Loucy (cell line): ENCODE measurements around the gene CCKAR.

Source experiments
- H2AFZ ChIP-seq: fragments of 200-600 bp; sonication (generic); 2 replicates; pipeline ENCODE4 v1.6.0; 2016; ENCODE audit warnings: antibody characterized with exemption, mild to moderate bottlenecking, low read length, moderate library complexity
- H3F3A ChIP-seq: fragments of 200-600 bp; 2 replicates; pipeline ENCODE4 v1.6.0; 2016; ENCODE audit warnings: antibody characterized with exemption, low read depth, mild to moderate bottlenecking
- H3K27me3 ChIP-seq: fragments of 200-600 bp; sonication (generic); 2 replicates; pipeline ENCODE4 v1.6.1; 2014; ENCODE audit warnings: low read length, mild to moderate bottlenecking; ENCODE audit not compliant: insufficient read depth, poor library complexity, severe bottlenecking
- H3K36me3 ChIP-seq: fragments of 200-600 bp; sonication (generic); 2 replicates; pipeline ENCODE4 v1.6.1; 2016; ENCODE audit warnings: low read length; ENCODE audit not compliant: insufficient read depth
- H3K4me1 ChIP-seq: fragments of 200-600 bp; sonication (generic); 2 replicates; pipeline ENCODE4 v1.5.1; 2014; ENCODE audit warnings: low read length, mild to moderate bottlenecking; ENCODE audit not compliant: insufficient read depth, poor library complexity, severe bottlenecking
- H3K4me2 ChIP-seq: fragments of 200-600 bp; sonication (generic); 2 replicates; pipeline ENCODE4 v1.6.0; 2014; ENCODE audit warnings: antibody characterized with exemption, low read length, low read depth, mild to moderate bottlenecking; ENCODE audit not compliant: poor library complexity, severe bottlenecking
- H3K4me3 ChIP-seq: fragments of 200-600 bp; sonication (generic); 2 replicates; pipeline ENCODE4 v1.5.1; 2014; ENCODE audit warnings: low read length, mild to moderate bottlenecking, mixed read lengths; ENCODE audit not compliant: poor library complexity, severe bottlenecking
- H3K79me2 ChIP-seq: fragments of 200-600 bp; sonication (generic); 2 replicates; pipeline ENCODE4 v1.6.1; 2014; ENCODE audit warnings: low read length; ENCODE audit not compliant: insufficient read depth
- H3K9ac ChIP-seq: fragments of 200-600 bp; sonication (generic); 2 replicates; pipeline ENCODE4 v1.6.0; 2014; ENCODE audit warnings: mild to moderate bottlenecking, low read depth, low read length, moderate library complexity; ENCODE audit not compliant: poor library complexity, severe bottlenecking
- H3K9me2 ChIP-seq: fragments of 200-600 bp; sonication (generic); replicated peaks from 2 replicates; pipeline ENCODE4 v1.6.1; 2016; ENCODE audit warnings: low read depth, low read length, mixed read lengths
- H3K9me3 ChIP-seq: fragments of 200-600 bp; sonication (generic); 2 replicates; pipeline ENCODE4 v1.6.1; 2014; ENCODE audit warnings: mild to moderate bottlenecking, antibody characterized with exemption, low read length, low read depth; ENCODE audit not compliant: insufficient read depth
- H4K20me1 ChIP-seq: fragments of 200-600 bp; sonication (generic); 2 replicates; pipeline ENCODE4 v1.6.0; 2014; ENCODE audit warnings: antibody characterized with exemption, low read length, mild to moderate bottlenecking; ENCODE audit not compliant: insufficient read depth, poor library complexity, severe bottlenecking
- EZH2phosphoT487 ChIP-seq: fragments of 200-600 bp; IDR thresholded peaks from 2 replicates; pipeline ENCODE4 v1.6.1; 2018; ENCODE audit warnings: antibody characterized with exemption, mild to moderate bottlenecking, moderate library complexity, borderline replicate concordance
- TF ChIP-seq, protein P1 (sequence below): fragments of 200-600 bp; sonication (generic); conservative IDR thresholded peaks from 2 replicates; pipeline ENCODE4 v1.5.1; 2014; ENCODE audit warnings: mild to moderate bottlenecking, antibody characterized with exemption, low read length

The CCKAR gene

DNA sequence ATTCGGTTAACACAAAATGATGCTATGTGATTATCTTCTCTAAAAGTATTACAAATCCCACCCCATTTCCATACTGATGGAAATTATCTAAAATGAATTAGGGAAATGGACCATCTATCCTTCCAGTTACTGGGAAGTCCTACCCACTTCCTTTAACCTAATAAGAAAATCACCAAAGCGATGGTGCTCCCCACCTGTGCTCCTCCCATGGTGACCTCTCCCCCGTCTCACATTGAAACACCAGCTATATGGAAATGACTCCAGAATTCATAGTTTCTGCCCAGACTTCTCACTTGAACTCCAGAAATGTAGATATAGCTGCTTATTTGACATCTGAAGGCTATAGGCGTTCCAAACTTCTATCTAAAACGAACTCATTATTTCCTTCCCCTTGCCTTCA is 48.5 kb downstream of the CCKAR start:
- no peaks in the 10 kb centered on the region for H3K79me2 ChIP-seq
- TF ChIP-seq EZH2phosphoT487 = no peak
- TF ChIP-seq, protein P1, sequence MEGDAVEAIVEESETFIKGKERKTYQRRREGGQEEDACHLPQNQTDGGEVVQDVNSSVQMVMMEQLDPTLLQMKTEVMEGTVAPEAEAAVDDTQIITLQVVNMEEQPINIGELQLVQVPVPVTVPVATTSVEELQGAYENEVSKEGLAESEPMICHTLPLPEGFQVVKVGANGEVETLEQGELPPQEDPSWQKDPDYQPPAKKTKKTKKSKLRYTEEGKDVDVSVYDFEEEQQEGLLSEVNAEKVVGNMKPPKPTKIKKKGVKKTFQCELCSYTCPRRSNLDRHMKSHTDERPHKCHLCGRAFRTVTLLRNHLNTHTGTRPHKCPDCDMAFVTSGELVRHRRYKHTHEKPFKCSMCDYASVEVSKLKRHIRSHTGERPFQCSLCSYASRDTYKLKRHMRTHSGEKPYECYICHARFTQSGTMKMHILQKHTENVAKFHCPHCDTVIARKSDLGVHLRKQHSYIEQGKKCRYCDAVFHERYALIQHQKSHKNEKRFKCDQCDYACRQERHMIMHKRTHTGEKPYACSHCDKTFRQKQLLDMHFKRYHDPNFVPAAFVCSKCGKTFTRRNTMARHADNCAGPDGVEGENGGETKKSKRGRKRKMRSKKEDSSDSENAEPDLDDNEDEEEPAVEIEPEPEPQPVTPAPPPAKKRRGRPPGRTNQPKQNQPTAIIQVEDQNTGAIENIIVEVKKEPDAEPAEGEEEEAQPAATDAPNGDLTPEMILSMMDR = no peak
- no peaks in the 10 kb centered on the region for H3K27me3 ChIP-seq
- no peak overlapping the region for H3K9ac ChIP-seq
- no peaks in the 10 kb centered on the region for H3K9me2 ChIP-seq
- no peak overlapping the region for H3K4me2 ChIP-seq
- no peak overlapping the region for H3K4me3 ChIP-seq
- no peaks in the 10 kb centered on the region for H3K4me1 ChIP-seq
- H4K20me1 ChIP-seq = no peaks in the 10 kb centered on the region
- no peak overlapping the region for H2AFZ ChIP-seq
- H3F3A ChIP-seq = no peaks in the 10 kb centered on the region
- H3K9me3 ChIP-seq = no peaks in the 10 kb centered on the region
- H3K36me3 ChIP-seq = peaks cover under 1% of the 10 kb centered on the region; the same call in 1 of the 2 replicates

DNA sequence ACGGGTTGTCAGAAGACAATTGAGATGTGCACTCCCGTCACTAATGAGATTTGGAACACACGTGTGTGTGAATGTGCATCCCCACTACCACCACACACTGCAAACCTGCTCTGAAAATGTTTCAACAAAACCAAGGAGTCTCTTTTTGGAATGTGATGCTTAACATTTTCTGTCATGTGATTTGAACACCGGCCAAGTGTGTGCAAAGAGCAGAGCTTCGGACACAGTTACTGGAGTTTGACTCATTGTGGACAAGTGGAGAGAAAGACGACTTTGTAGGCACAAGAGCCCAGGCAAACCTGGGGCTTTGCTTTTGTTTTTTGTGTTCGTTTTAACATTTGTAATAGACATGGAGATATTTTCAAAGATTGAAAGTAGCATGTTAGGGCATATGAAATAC is 49.2 kb downstream of the CCKAR start:
- no peak overlapping the region for H3K4me2 ChIP-seq

DNA sequence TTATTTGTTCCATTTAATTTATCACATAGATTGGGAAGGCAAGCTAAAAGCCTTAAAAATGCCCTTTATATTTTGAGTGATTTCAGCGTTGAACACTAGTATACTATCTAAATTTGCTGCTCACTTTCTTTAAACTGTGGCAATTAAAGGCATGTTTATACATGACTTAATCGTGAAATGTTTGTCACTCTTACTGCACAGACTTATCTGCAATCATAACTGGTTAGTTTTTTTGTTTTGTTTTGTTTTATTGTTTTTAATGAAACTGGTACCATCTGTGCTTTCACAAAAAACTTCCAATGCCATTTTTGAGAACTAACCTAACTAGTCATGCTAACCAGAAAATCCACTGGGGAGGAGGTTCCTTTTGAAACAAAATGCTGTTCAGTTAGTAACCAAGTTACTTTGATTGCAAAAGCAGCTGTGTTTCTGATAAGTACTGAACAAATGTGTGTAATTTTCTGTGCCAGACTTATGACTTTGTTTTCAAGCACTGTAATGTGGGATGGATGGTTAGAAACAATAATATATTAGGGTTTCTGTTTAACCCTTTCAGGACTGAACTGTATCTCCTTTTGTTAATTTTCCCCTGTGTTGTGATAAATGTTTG is 56.1 kb downstream of the CCKAR start:
- Histone ChIP-seq H3K36me3 (peaks cover 56% of the 10 kb centered on the region; the same call in 1 of the 2 replicates), H2AFZ (no peak overlapping the region), H3K4me1 (peaks cover 8% of the 10 kb centered on the region), H4K20me1 (no peaks in the 10 kb centered on the region), H3K79me2 (no peaks in the 10 kb centered on the region), H3F3A (no peaks in the 10 kb centered on the region), H3K4me2 (no peak overlapping the region), H3K9me3 (no peaks in the 10 kb centered on the region), H3K4me3 (no peak overlapping the region), H3K9me2 (no peaks in the 10 kb centered on the region), H3K27me3 (no peaks in the 10 kb centered on the region), H3K9ac (no peak overlapping the region)
- TF ChIP-seq EZH2phosphoT487 = no peak
- TF ChIP-seq, protein P1 = no peak

More for the DNA sequence above, 49.2 kb downstream of the CCKAR start:
- Histone ChIP-seq H2AFZ (no peak overlapping the region), H4K20me1 (no peaks in the 10 kb centered on the region), H3K9me3 (no peaks in the 10 kb centered on the region), H3K4me3 (no peak overlapping the region), H3F3A (no peaks in the 10 kb centered on the region), H3K27me3 (no peaks in the 10 kb centered on the region), H3K79me2 (no peaks in the 10 kb centered on the region), H3K9me2 (no peaks in the 10 kb centered on the region), H3K4me1 (no peaks in the 10 kb centered on the region), H3K36me3 (peaks cover 7% of the 10 kb centered on the region; the same call in 1 of the 2 replicates), H3K9ac (no peak overlapping the region)
- no peak for TF ChIP-seq EZH2phosphoT487
- TF ChIP-seq, protein P1 = no peak
